Type B pancreatic cell (in vitro differentiated cells): Measurements from ENCODE around the gene SRRM5. TPM values are rescaled to one million over a fixed set of nuclear protein-coding genes. Genes with fewer than 3 reads are reported as not detected.

ENCODE experiments used
- DNase-seq: peaks from one replicate; pipeline ENCODE4 v3.0.0; 2021; ENCODE audit warnings: mixed read lengths; ENCODE audit not compliant: unreplicated experiment; ENCODE audit errors: extremely low spot score
- H3K27ac Mint-ChIP-seq: 2 replicates; pipeline ENCODE4 v1.8.0; 2021; ENCODE audit warnings: mild to moderate bottlenecking, mixed read lengths
- H3K27me3 Mint-ChIP-seq: 2 replicates; pipeline ENCODE4 v1.8.0; 2021; ENCODE audit warnings: mixed read lengths
- H3K36me3 Mint-ChIP-seq: 2 replicates; pipeline ENCODE4 v1.8.0; 2021; ENCODE audit warnings: mixed read lengths
- H3K4me1 Mint-ChIP-seq: one replicate; pipeline ENCODE4 v1.8.0; 2021; ENCODE audit warnings: mixed read lengths; ENCODE audit not compliant: unreplicated experiment
- H3K4me3 Mint-ChIP-seq: 2 replicates; pipeline ENCODE4 v1.8.0; 2021; ENCODE audit warnings: mild to moderate bottlenecking, mixed read lengths
- H3K9me3 Mint-ChIP-seq: 2 replicates; pipeline ENCODE4 v1.8.0; 2021; ENCODE audit warnings: mixed read lengths
- total RNA-seq: library from RNA; stranded (reverse); gene quantifications from 2 replicates; pipeline ENCODE4 v1.2.1, GENCODE V29; 2021; ENCODE audit warnings: low replicate concordance
- TF ChIP-seq, protein P1 (sequence below): fragments of 200-600 bp; sonication (generic); conservative IDR thresholded peaks from 2 replicates; pipeline ENCODE4 v1.5.0; 2021; ENCODE audit warnings: antibody characterized with exemption, mild to moderate bottlenecking

Gene SRRM5
- total RNA-seq, 1 donor from 2014 or later = 0.56 TPM

DNA sequence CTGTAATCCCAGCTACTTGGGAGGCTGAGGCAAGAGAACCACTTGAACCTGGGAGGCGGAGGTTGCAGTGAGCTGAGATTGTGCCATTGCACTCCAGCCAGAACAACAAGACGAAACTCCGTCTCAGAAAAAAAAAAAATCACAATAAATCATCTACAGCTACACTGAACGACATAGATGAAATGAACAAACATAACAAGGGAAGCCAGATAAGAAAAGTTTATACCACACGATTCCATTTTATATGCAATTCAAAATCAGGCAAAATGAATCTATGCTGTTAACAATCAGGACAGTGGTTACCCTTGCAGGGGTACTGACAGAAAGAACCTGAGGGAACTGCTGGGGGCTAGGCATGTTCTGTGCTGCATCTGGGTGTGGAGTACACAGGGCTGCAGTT is 42.2 kb upstream of the SRRM5 start:
- no peak overlapping the region for H3K4me3 Mint-ChIP-seq
- no peaks in the 10 kb centered on the region for H3K9me3 Mint-ChIP-seq
- peak overlapping the region; percentile 43 for H3K27ac Mint-ChIP-seq
- H3K27me3 Mint-ChIP-seq = no peaks in the 10 kb centered on the region
- TF ChIP-seq, protein P1, sequence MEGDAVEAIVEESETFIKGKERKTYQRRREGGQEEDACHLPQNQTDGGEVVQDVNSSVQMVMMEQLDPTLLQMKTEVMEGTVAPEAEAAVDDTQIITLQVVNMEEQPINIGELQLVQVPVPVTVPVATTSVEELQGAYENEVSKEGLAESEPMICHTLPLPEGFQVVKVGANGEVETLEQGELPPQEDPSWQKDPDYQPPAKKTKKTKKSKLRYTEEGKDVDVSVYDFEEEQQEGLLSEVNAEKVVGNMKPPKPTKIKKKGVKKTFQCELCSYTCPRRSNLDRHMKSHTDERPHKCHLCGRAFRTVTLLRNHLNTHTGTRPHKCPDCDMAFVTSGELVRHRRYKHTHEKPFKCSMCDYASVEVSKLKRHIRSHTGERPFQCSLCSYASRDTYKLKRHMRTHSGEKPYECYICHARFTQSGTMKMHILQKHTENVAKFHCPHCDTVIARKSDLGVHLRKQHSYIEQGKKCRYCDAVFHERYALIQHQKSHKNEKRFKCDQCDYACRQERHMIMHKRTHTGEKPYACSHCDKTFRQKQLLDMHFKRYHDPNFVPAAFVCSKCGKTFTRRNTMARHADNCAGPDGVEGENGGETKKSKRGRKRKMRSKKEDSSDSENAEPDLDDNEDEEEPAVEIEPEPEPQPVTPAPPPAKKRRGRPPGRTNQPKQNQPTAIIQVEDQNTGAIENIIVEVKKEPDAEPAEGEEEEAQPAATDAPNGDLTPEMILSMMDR = no peak
- peaks cover 9% of the 10 kb centered on the region for H3K36me3 Mint-ChIP-seq
- no peak for DNase-seq
- peaks cover 15% of the 10 kb centered on the region for H3K4me1 Mint-ChIP-seq

DNA sequence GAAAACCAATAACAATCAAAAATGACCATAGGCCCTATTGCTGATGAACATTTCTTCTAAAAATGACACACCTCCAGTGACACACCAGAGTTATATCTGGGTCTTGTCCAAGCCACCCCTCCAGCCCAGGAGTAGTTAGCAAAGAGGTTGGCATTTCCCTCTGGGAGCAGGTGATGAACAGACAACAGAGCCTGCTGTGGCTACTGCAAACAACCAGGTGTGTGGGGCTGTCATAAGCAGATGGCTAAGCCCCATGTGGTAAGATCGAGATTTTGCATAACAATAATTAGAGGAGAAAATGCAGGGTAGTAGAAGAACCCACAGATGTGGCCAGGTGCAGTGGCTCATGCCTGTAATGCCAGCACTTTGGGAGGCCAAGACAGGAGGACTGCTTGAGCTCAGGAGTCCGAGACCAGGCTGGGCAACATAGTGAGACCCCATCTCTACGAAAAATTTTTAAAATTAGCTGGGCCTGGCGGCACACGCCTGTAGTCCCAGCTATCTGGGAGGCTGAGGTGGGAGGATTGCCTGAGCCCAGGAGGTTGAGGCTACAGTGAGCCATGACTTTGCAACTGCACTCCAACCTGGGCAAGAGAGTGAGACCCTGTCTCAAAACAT is 41.6 kb upstream of the SRRM5 start:
- no peak overlapping the region for H3K4me3 Mint-ChIP-seq
- H3K9me3 Mint-ChIP-seq = no peaks in the 10 kb centered on the region
- no peak for DNase-seq
- H3K27ac Mint-ChIP-seq = peak overlapping the region; percentile 43
- TF ChIP-seq, protein P1 = no peak
- H3K36me3 Mint-ChIP-seq = peaks cover 12% of the 10 kb centered on the region
- H3K4me1 Mint-ChIP-seq = peaks cover 20% of the 10 kb centered on the region
- no peaks in the 10 kb centered on the region for H3K27me3 Mint-ChIP-seq

DNA sequence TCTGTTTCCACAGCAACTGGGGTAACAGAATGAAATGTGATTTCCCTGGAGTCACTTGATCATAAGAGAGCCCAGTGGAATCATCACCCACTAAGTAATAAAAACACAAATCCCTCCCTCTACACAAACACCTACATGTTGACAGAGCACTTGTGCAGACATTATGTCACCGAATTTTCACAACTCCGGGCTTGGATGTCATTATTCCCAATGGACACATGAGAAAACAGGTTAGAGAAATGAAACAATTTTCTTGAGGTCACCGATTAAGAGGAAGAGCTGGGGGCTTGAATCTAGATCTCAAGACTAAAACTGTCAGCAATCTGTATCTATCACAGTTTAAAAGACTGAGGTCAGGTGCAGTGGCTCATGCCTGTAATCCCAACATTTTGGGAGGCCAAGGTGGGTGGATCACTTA is 39.7 kb upstream of the SRRM5 start:
- Mint-ChIP-seq H3K27me3 (no peaks in the 10 kb centered on the region), H3K9me3 (no peaks in the 10 kb centered on the region), H3K4me1 (peaks cover 27% of the 10 kb centered on the region), H3K27ac (peak overlapping the region; percentile 52), H3K36me3 (peaks cover 9% of the 10 kb centered on the region), H3K4me3 (peak overlapping the region; percentile 13)
- TF ChIP-seq, protein P1 = no peak
- DNase-seq = no peak

DNA sequence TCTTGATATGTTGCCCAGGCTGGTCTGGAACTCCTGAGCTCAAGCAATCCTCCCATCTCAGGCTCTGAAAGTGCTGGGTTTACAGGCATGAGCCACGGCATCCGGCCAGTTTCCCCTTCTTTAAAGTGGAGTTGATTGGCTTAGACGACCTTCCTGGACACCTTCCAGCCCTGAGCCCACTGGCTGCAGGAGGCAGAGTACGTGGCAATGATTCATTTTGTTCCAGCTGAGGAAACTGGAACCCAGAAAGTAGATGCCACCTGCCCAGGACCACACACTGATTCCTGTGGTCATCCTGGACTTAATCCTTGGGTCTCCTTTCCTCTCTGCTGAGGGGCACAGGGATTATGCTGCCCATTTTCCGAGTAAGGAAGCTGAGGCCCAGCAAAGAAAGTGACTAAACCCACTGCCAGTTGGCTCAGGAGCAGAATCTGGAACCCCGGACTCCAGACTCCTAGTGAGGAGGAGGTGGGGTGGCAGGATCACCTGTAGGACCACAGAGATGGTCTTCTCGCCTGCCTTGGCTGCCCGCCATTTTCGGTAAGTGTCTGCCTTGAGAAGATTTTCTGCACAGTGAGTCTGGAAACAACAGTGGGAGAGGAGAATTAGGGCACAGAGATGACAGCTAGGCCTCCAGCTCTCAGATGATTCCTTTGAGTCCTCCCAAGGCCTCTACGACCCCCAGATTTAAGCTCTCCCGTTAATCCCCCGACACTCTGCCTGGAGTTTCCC is 37.3 kb upstream of the SRRM5 start:
- H3K27me3 Mint-ChIP-seq = no peaks in the 10 kb centered on the region
- H3K9me3 Mint-ChIP-seq = no peaks in the 10 kb centered on the region
- peak overlapping the region; percentile 95 for H3K27ac Mint-ChIP-seq

DNA sequence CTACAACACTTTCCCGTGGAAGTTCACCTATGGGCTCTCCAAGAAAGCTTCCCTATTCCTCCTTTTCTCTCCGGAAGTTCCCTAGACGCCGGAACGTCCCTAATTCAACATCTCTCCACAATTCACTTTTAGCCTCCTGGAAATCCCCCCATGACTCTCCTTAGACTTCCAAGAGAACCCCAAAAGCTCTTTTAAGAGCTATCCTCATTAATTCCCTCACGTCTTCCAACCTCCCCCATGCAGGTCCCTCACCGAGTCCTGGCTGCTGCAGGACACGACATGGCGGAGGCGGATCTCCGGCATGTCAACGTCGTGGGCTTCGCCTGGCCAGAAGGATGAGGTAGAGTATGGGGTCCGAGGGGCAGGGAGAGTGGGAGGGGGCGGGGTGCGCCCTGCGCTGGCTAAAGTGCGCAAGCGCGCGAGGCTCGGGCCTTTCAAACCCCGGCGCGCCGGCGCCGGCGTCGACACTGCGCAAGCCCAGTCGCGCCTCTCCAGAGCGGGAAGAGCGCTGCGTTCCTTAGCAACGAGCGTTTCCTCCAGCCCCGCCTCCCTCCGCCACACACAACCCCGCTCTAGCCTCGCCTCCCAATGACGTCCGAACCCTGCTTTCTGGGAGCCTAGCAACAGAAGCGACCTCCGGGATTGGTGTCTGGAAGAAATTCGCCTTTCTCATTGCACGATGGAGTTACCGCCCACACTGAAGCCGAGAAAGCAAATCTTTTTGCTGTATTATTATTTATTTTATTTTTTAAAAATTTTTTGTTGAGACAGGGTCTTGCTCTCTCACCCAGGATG is 36.5 kb upstream of the SRRM5 start, which contains the start of the genes PINLYP and XRCC1:
TSS of gene PINLYP (plus strand) at position 646 of the 795 bp plus-strand sequence. CDS start 1,391 bp downstream, outside the sequence.
TSS of gene XRCC1 (minus strand) at position 372 of the 795 bp plus-strand sequence. CDS start at position 303, 69 bp downstream.
- peak within 1 kb of the TSS; percentile 95 for H3K27ac Mint-ChIP-seq
- H3K9me3 Mint-ChIP-seq = no peaks in the 10 kb centered on the region
- TF ChIP-seq, protein P1 = no peak
- H3K27me3 Mint-ChIP-seq = no peaks in the 10 kb centered on the region
- H3K4me3 Mint-ChIP-seq = peak within 1 kb of the TSS; percentile 97
- DNase-seq = peak; percentile 96
- peaks cover 35% of the 10 kb centered on the region for H3K4me1 Mint-ChIP-seq
- H3K36me3 Mint-ChIP-seq = peaks cover 4% of the 10 kb centered on the region

More for the DNA sequence above, 37.3 kb upstream of the SRRM5 start:
- peaks cover 9% of the 10 kb centered on the region for H3K36me3 Mint-ChIP-seq
- peak overlapping the region; percentile 97 for H3K4me3 Mint-ChIP-seq
- H3K4me1 Mint-ChIP-seq = peaks cover 34% of the 10 kb centered on the region
- no peak for DNase-seq
- TF ChIP-seq, protein P1 = no peak
